ENCODE measurements around the gene REXO1. TPM values are rescaled to one million over a fixed set of nuclear protein-coding genes. Genes with fewer than 3 reads are reported as not detected.

The REXO1 gene
- total RNA-seq, 1 experiment from 2014 or later, result 8.1 TPM

DNA sequence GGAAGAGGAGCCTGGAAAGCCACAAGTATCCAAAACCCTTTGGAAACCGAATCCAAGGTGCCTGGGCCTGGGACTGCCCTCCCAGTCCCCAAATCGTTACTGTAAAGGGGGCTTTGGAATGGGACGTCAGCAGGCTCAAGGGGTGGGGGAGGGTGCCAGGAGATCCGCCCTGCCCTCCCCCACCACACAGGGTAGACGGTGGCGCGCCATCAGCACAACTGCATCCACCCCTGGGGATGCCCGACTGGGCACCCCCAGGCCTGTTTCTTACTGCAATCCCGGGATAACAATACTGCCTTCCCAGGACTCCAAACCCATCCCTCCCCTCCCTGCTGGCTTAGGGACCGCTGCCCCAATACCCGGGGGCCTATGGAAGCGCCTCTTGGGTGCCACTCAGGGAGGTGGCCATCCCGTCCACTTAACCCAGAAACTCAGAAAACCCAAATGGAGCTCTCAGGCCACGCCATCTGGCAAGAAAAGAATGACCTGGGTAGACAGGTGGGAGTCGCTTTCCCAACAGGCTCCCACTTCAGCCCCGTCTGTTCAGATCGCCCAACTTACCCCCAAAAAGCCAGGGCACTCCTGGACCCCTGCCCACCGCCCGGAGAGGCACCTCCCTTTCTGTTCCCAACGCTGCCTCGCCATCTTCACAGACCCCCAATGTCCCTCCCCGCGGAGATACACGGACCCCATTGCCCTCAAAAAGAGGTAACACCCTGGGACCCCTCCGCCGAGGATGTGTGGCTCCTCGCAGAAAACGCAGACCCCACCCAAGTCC is 12.7 kb upstream of the REXO1 start:
- no peak for DNase-seq (ENCODE audit: low read depth)

DNA sequence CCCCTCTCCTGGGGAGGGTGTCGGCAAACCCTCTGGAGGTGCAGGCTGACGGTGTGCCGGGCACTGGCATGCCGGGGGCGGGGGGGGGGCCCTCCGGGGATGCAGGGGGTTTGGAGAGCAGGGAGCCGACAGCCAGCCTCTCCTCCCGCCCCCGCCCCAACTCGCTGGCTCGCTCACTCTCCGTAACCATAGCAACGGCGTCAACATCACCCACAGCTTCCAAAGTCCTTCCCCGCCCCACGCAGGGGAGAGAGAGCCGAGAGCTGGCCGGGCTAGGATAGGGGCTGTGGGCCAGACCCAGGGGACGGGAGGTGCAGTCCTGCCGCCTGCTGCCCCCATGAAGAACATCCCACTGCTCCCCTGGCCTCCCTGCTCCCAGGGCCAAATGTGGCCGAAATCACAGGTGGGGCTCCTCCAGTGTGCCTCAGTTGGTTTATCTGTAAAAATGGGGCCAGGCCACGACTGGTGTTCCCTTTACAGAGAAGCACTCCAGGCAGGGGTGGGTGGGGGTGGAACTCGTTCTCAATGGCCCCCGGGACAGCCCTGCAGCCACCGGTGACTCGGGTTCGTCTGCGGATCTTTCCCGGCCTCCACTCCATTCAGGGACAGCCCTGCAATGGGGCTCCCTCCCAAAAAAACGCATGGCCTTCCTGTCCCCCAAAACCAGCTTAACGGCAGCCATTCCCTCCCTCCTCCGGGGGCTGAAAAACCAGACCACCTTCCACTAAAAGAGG is 11.9 kb upstream of the REXO1 start:
- peak; percentile 73 for DNase-seq (ENCODE audit: low read depth)

GRCh38 chr19:1859331-1859781 is 11.1 kb upstream of the REXO1 start:
- DNase-seq (ENCODE audit: low read depth), result no peak

- DNase-seq (ENCODE audit: low read depth), result no peak
Measured at GRCh38 chr19:1858412-1859081, 10.3 kb upstream of the REXO1 start.

DNA sequence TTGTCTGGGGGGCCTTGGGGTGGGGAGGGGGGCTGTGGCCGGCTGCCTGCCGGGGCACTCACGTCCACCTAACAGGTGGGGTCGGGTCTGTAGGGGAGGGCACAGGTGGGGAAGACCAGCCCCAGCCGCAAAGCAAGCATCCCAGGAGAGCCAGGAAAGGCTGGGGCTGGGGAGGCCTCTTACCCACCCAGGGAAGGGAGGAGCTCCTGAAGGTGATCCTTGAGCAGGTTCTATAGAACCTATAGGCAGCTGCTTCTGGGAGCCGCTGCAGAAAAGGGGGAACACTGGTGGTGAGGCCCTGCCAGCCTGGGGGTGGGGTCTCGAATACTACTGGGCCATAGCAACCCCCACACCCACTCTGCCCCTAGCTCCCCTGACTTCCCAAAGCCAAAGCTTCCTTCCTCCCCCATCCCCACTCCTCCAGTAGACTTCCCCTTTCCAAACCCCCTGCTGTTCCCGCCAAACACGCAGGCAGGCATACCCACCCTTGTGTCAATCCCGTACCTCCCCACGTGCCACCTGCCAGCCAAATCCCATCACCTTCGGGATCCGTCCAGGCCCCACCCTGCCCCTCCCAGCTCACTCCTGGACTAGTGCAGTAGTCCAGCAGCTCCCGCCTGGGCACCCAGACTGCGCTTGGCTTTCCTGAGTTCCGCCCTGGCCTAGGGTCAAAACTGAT is 9.5 kb upstream of the REXO1 start:
- DNase-seq (ENCODE audit: low read depth), result no peak

- peak; percentile 84 for DNase-seq (ENCODE audit: low read depth)
Measured at GRCh38 chr19:1856698-1857603, 8.7 kb upstream of the REXO1 start.

DNA sequence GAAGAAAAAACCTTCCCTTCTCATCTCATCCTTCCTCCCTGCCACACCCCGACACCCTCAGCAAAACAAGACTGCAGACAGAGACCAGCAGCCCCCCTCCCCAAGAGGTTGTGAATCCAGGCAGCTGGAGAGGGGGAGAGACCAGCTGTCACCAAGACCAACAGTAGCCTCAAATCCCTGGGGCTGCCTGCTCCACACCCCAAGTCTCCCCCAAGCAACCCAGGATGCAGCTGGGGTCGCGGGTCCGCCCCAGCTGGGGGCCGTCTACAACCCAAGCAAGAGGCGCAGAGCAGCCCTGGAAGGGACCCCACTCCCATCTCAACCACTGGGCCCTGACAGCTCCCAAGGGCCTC is 8.0 kb upstream of the REXO1 start:
- DNase-seq (ENCODE audit: low read depth), result no peak

- no peak for DNase-seq (ENCODE audit: low read depth)
Measured at GRCh38 chr19:1855828-1856255, 7.6 kb upstream of the REXO1 start.

DNA sequence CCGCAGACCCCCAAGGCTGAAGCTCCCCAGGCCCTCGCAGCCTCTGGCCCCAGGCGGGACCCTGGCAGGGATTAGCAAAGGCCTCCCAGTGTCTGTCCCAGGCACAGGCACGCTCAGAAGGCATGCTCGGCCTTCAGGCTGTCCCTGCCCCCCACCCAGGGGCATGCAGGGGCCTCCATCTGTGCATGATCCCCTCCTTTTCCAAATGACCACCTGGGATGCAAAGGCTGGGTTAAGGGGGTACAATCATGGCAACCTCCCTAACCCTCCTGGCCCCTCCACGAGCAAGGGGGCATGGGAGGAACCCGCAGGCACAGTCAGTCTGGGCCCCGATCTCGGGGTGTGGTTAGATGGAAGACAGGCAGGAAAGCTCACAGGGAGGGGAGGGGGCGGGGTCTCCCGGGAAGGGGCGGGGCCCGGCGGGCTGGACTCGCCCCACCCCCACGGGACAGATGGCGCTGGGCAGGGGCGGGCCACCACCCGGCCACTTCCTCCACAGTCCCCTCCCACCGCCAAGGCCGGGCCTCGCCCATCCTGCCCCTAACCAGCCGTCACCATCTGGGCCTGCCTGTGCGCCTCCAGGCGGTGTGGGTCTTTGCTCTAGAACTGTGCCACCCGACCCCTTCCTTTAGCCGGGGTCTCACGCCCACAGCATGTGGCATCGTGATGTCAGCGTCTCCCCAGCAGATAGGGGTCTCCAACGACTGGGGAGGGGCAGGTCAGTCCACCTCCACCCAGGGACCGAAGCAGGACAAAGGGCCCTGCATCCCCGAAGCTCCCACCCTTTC is 7.0 kb upstream of the REXO1 start:
- DNase-seq (ENCODE audit: low read depth), result peak; percentile 90

GRCh38 chr19:1854542-1855039 is 6.3 kb upstream of the REXO1 start:
- no peak for DNase-seq (ENCODE audit: low read depth)

DNA sequence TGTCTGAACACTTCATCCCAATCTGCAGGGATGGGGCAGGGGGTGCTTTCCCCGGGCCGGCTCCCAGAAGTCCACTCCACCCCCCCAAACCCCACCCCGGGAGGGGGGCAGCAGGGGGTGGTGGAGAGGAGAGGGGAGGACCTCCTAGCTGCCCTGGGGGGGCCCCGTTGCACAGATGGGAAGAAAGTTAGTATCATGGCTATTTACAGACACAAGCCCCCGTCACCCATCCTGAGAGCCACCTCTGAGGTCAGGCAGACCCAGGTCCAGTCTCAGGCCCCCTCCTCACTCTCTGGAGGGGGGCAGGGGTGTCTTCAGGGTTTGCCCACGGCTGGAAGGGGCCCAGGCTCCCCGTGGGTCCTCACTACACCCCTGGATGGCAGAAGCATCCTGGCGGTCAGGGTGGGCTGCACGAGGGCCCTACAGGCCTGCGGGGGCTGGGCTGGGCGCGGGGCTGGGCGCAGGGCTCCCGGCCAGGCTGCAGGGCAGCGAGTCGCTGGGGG is 5.8 kb upstream of the REXO1 start:
- DNase-seq (ENCODE audit: low read depth), result no peak

DNA sequence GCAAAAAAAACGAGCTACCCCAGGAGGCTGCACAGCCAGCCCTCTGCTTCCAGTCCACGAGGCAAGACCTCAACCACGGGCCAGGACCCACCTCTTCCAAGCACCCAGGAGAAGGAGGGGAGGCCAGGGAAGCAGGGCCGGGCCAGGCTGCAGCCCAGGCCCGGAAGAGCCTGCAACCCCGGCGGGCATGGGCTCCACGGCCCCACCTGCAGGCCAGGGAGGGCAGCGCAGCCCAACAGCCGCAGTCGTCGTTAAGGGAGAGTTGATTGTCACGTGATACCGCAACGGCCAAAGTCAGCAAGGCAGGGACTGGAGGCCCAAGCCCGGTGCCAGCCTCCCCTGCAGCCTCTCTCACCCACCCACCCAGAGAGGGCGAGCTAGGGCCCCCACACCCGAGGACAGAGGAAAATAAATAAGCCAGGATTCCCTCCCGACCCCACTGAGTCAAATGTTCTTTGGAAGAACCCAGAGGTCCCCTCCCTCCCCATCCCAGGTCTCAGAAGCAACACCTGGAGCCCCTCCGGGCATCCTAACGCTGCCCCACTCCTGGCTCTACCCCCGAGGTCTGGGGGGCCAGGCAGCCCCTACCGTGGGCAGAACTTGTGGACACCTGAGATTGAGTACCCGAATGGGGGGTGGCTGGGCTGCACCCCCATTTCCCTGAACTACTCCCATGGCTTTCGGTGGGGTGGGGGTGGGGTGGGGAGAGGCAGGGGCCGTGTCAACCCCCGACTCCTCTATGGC is 5.2 kb upstream of the REXO1 start:
- peak; percentile 88 for DNase-seq (ENCODE audit: low read depth)

GRCh38 chr19:1852581-1853128 is 4.4 kb upstream of the REXO1 start:
- DNase-seq (ENCODE audit: low read depth), result no peak

DNA sequence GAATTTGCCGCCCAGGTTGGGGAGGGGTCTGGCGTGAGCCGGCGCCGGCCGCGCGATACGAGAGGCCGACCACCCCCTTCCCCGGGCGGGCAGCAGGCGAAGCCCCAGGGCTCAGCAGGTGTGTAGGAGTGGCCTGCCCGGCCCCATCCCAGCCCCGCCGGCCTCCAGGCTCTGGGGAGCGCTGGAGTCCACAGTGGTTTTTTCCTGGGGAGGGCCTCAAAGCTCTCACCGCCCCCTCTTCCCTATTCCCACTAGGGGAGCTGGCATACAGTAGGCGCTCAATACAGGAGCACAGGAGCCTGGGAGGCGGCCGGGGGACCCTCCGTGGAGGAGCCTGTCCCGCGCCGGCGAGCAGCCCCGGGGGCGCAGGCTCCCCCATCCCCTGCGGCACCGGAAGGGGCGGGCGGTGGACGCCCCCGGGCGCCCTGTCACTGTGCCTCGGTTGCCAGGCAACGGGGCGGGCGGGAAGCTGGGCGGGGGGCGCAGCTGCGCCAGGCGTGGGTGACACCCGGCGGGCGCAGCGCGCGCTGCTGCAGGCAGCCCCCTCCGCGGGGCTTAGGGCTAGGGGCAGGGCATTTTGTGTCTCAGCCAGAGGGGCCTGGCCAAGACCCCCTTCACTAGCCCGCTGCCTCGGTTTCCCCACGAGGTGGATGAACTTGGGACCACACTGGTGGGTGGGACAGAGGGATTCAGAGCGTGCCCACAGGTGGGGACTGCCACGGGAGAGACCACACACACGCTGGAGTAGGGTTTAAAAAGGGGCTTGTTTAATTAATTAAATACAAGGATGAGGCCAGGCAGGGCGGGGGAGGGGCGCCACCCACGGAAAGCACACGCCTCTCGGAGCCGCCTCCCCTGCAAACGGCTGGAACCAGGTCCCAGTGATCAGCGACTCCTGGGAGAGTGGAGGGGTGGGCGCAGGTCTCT is 3.6 kb upstream of the REXO1 start:
- DNase-seq (ENCODE audit: low read depth), result no peak

GRCh38 chr19:1850809-1851653 is 2.7 kb upstream of the REXO1 start:
- DNase-seq (ENCODE audit: low read depth), result no peak

- no peak for DNase-seq (ENCODE audit: low read depth)
Measured at GRCh38 chr19:1849886-1850398, 1.7 kb upstream of the REXO1 start.

GRCh38 chr19:1849132-1849474 is 820 bp upstream of the REXO1 start:
- DNase-seq (ENCODE audit: low read depth), result no peak

Measured in Daoy (cell line).